ENCODE data around the gene SKI.

DNA sequence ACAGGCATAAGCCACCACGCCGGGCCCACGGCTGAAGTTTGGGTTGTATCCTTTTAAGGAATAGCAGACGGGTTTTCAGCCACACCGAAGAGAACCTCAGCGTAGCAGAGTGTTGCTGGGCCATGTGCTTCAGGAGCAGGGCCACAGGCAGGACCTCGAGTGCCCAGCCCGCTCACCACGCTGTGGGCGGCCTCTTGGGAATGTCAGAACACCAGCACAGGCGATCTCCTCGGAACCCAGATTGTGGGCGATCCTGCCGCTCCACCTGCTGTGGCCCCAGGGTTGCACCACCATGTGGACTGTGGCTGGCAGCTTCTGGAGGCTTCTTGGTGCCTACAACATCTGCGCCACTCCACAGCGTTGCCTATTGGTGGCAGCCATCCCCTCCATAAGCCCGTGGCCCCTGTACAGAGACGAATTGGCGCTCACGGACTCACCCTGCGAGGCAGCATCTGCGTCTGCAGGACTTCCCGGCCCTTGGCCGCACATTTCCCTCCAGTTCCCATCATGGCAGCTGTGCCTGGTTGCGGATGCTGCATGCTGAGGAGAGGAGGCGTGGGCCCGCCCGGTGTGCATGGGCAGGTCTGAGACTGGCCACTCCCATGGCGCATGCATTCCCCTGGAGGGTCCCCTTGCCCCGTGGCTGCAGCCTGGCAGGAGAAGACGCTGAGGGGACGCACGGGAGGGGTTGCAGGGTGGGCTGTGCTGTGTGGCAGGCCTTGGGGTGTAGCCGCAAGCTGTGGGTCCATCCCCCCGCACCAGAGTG lies 69.3 kb downstream of the SKI start:
- TF ChIP-seq, protein P1, sequence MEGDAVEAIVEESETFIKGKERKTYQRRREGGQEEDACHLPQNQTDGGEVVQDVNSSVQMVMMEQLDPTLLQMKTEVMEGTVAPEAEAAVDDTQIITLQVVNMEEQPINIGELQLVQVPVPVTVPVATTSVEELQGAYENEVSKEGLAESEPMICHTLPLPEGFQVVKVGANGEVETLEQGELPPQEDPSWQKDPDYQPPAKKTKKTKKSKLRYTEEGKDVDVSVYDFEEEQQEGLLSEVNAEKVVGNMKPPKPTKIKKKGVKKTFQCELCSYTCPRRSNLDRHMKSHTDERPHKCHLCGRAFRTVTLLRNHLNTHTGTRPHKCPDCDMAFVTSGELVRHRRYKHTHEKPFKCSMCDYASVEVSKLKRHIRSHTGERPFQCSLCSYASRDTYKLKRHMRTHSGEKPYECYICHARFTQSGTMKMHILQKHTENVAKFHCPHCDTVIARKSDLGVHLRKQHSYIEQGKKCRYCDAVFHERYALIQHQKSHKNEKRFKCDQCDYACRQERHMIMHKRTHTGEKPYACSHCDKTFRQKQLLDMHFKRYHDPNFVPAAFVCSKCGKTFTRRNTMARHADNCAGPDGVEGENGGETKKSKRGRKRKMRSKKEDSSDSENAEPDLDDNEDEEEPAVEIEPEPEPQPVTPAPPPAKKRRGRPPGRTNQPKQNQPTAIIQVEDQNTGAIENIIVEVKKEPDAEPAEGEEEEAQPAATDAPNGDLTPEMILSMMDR (IDR thresholded peaks at IDR 0.05; ENCODE audit: low read depth, low read length) = no peak
- TF ChIP-seq, protein P2, sequence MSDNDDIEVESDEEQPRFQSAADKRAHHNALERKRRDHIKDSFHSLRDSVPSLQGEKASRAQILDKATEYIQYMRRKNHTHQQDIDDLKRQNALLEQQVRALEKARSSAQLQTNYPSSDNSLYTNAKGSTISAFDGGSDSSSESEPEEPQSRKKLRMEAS (IDR thresholded peaks at IDR 0.05; ENCODE audit: low read depth, low read length) = no peak
- TF ChIP-seq POLR2A (IDR thresholded peaks at IDR 0.05; ENCODE audit: extremely low read depth, insufficient read length) = no peak
- TF ChIP-seq MYC (IDR thresholded peaks at IDR 0.05; ENCODE audit: low read depth, low read length) = no peak
